SK-N-SH (cell line): ENCODE measurements around the gene ATG2A. TPM values are rescaled to one million over a fixed set of nuclear protein-coding genes. Genes with fewer than 3 reads are reported as not detected.

Experiments used
- CTCF ChIA-PET: fragments of 300-600, 350-600 bp; formaldehyde crosslinking; extraction: SDS; loops from one replicate; lab custom pipeline; 2021; lab: Yijun Ruan, JAX
- POLR2A ChIA-PET: fragments of 350-600 bp; sonication (Branson Sonifier 250); formaldehyde crosslinking; extraction: SDS; loops from one replicate; lab custom pipeline; 2020; ENCODE audit warnings: antibody characterized with exemption, inconsistent platforms; lab: Yijun Ruan, JAX
- DNase-seq: peaks from one replicate; pipeline ENCODE4 v3.0.0; 2012
- H2AFZ ChIP-seq: fragments of 200-600 bp; sonication (generic); 2 replicates; pipeline ENCODE4 v1.8.1; 2016; ENCODE audit warnings: antibody characterized with exemption, mild to moderate bottlenecking, low read depth
- H3F3A ChIP-seq: fragments of 200-600 bp; sonication (generic); replicated peaks from 2 replicates; pipeline ENCODE3; 2016; ENCODE audit warnings: antibody characterized with exemption, mild to moderate bottlenecking; ENCODE audit not compliant: insufficient read depth
- H3K27ac ChIP-seq, 2 experiments: fragments of 200-500 bp in 1 of 2; fragments of 200-600 bp in 1 of 2; sonication (Bioruptor generic) in 1 of 2; sonication (generic), shearing (Covaris generic) in 1 of 2; 2 replicates each; pipeline versions ENCODE4 v1.5.1 to v1.6.1; 2014 to 2016; ENCODE audit warnings: low read depth in 2 of 2, inconsistent platforms in 1 of 2, low read length in 1 of 2, mild to moderate bottlenecking in 1 of 2, mixed read lengths in 1 of 2
- H3K27me3 ChIP-seq: fragments of 200-600 bp; sonication (generic), shearing (Covaris generic); 2 replicates; pipeline ENCODE4 v1.6.1; 2016; ENCODE audit warnings: mixed run types; ENCODE audit not compliant: insufficient read depth
- H3K36me3 ChIP-seq, 2 experiments: fragments of 200-500 bp in 1 of 2; fragments of 200-600 bp in 1 of 2; sonication (Bioruptor generic) in 1 of 2; sonication (generic) in 1 of 2; replicated peaks in 1 of 2; 2 replicates each; pipeline versions ENCODE3 to v1.5.1; 2014 to 2016; ENCODE audit warnings: low read length in 1 of 2, mild to moderate bottlenecking in 1 of 2; ENCODE audit not compliant: insufficient read depth in 2 of 2, control insufficient read depth in 1 of 2
- H3K4me1 ChIP-seq, 2 experiments: fragments of 200-500 bp in 1 of 2; fragments of 200-600 bp in 1 of 2; sonication (Bioruptor generic) in 1 of 2; sonication (generic), shearing (Covaris generic) in 1 of 2; 2 replicates each; pipeline versions ENCODE4 v1.5.1 to v1.6.1; 2014 to 2016; ENCODE audit warnings: low read depth in 1 of 2, low read length in 1 of 2, mixed run types in 1 of 2; ENCODE audit not compliant: insufficient read depth in 2 of 2, control insufficient read depth in 1 of 2
- H3K4me2 ChIP-seq: fragments of 200-600 bp; sonication (generic), shearing (Covaris generic); 2 replicates; pipeline ENCODE4 v1.6.1; 2017; ENCODE audit warnings: mixed run types
- H3K4me3 ChIP-seq, 2 experiments: fragments of 200-500 bp in 1 of 2; fragments of 200-600 bp in 1 of 2; sonication (Bioruptor generic) in 1 of 2; sonication (generic), shearing (Covaris generic) in 1 of 2; 2 replicates each; pipeline versions ENCODE4 v1.5.1 to v1.8.1; 2014 to 2016; ENCODE audit warnings: low read depth in 2 of 2, inconsistent platforms in 1 of 2, low read length in 1 of 2, mild to moderate bottlenecking in 1 of 2, mixed read lengths in 1 of 2, moderate library complexity in 1 of 2
- H3K79me2 ChIP-seq: fragments of 200-600 bp; sonication (generic); 2 replicates; pipeline ENCODE4 v1.8.1; 2017; ENCODE audit warnings: mild to moderate bottlenecking; ENCODE audit not compliant: insufficient read depth
- H3K9ac ChIP-seq: fragments of 200-600 bp; sonication (generic); 2 replicates; pipeline ENCODE4 v1.6.1; 2017; ENCODE audit warnings: mixed run types
- H3K9me2 ChIP-seq: fragments of 200-600 bp; sonication (generic); 2 replicates; pipeline ENCODE4 v1.6.1; 2017; ENCODE audit warnings: mixed run types
- H3K9me3 ChIP-seq: fragments of 200-600 bp; sonication (generic); 2 replicates; pipeline ENCODE4 v1.6.1; 2017; ENCODE audit warnings: mixed run types, mild to moderate bottlenecking, moderate library complexity
- H4K20me1 ChIP-seq: fragments of 200-600 bp; sonication (generic); 2 replicates; pipeline ENCODE4 v1.6.1; 2017; ENCODE audit warnings: mild to moderate bottlenecking, mixed run types; ENCODE audit not compliant: insufficient read depth
- CHD2 ChIP-seq: fragments of 150-350 bp; IDR thresholded peaks from 2 replicates; pipeline ENCODE4 v1.6.1; 2018; ENCODE audit warnings: low read length; ENCODE audit not compliant: partially characterized antibody
- EZH2phosphoT487 ChIP-seq: fragments of 200-600 bp; sonication (generic); IDR thresholded peaks from 2 replicates; pipeline ENCODE4 v1.6.1; 2017; ENCODE audit warnings: low read depth, mixed run types, mild to moderate bottlenecking, antibody characterized with exemption, moderate library complexity, borderline replicate concordance
- FOSL2 ChIP-seq: IDR thresholded peaks from 2 replicates; pipeline ENCODE4 v1.4.0; 2012; ENCODE audit warnings: low read depth, mild to moderate bottlenecking, moderate library complexity, borderline replicate concordance
- GABPA ChIP-seq: IDR thresholded peaks from 2 replicates; pipeline ENCODE4 v1.4.0; 2012; ENCODE audit warnings: low read depth, mild to moderate bottlenecking
- GATA2 ChIP-seq: sonication (generic); formaldehyde crosslinking; IDR thresholded peaks from 2 replicates; pipeline ENCODE4 v1.5.0; 2020; ENCODE audit warnings: mild to moderate bottlenecking, missing genetic modification reagents
- NRF1 ChIP-seq: IDR thresholded peaks from 2 replicates; pipeline ENCODE4 v1.6.1; 2012; ENCODE audit warnings: low read depth, mild to moderate bottlenecking, low read length
- RCOR1 ChIP-seq: fragments of 150-350 bp; IDR thresholded peaks from 2 replicates; pipeline ENCODE4 v1.6.1; 2017; ENCODE audit warnings: antibody characterized with exemption, low read length
- SIN3A ChIP-seq: IDR thresholded peaks from 2 replicates; pipeline ENCODE4 v1.6.1; 2012; ENCODE audit warnings: low read depth, mild to moderate bottlenecking, low read length, moderate library complexity, borderline replicate concordance
- TAF1 ChIP-seq: IDR thresholded peaks from 2 replicates; pipeline ENCODE4 v1.6.1; 2012; ENCODE audit warnings: low read depth, mild to moderate bottlenecking, low read length, moderate library complexity, borderline replicate concordance
- TCF12 ChIP-seq: IDR thresholded peaks from 2 replicates; pipeline ENCODE4 v1.4.0; 2012
- TEAD4 ChIP-seq: IDR thresholded peaks from 2 replicates; pipeline ENCODE4 v1.4.0; 2012; ENCODE audit warnings: mild to moderate bottlenecking, borderline replicate concordance; ENCODE audit not compliant: insufficient read depth
- YY1 ChIP-seq: IDR thresholded peaks from 2 replicates; pipeline ENCODE4 v1.4.0; 2012; ENCODE audit warnings: low read depth, mild to moderate bottlenecking
- WGBS: methylation state at CpG from one replicate; pipeline ENCODE4 v1.1.6; 2017; ENCODE audit warnings: low lambda C conversion rate; 5-methylcytosine and 5-hydroxymethylcytosine counted together
- polyA plus RNA-seq, 3 experiments: library from polyadenylated mRNA; depleted of rRNA; stranded (reverse); fragments of >200 nt; gene quantifications; 2 replicates each; pipeline ENCODE4 v1.2.3, GENCODE V29; 2012
- TF ChIP-seq, protein P1 (sequence below): IDR thresholded peaks from 2 replicates; pipeline ENCODE4 v1.4.0; 2012; ENCODE audit warnings: low read depth, borderline replicate concordance
- TF ChIP-seq, protein P2 (sequence below): IDR thresholded peaks from 2 replicates; pipeline ENCODE4 v1.4.0; 2012; ENCODE audit warnings: low read depth
- TF ChIP-seq, protein P3 (sequence below): IDR thresholded peaks from 2 replicates; pipeline ENCODE4; 2012
- TF ChIP-seq, protein P4 (sequence below): fragments of 200-600 bp; sonication (generic); IDR thresholded peaks from 2 replicates; pipeline ENCODE4 v1.6.1; 2017; ENCODE audit warnings: antibody characterized with exemption, mild to moderate bottlenecking, moderate library complexity

Gene ATG2A
- polyA plus RNA-seq, 1 of the 3 experiments (the other 2 are of a cell fraction), result 7.1 TPM

DNA sequence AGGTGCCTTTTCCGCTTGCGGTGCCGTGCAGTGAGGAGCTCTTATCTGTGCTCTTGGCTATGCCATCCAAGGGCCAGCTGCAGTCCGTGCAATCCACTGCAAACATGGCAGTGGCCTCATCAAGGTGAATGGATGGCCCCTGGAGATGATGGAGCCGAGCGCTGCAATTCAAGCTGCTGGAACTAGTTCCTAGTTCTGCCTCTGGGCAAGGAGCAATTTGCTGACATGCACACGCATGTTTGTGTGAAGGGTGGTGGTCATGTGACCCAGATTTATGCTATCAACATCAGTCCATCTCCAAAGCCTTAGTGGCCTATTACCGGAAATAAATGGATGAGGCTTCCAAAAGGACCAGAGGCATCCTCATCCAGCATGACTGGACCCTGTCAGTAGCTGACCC is 35.5 kb downstream of the ATG2A start:
- 91% methylated on average over 8 of the region's 8 CpGs for WGBS
- no peaks in the 10 kb centered on the region for H3K9me3 ChIP-seq
- no peaks in the 10 kb centered on the region for H3K36me3 ChIP-seq
- no peak overlapping the region for H2AFZ ChIP-seq
- POLR2A ChIA-PET, result interaction anchor here (0.7 to 0.8 kb wide), 2 partner anchors 16 to 230 kb away, joined by 4 to 5 read pairs; partner anchors contain the start of gene TM7SF2
- H3F3A ChIP-seq, result peaks cover 5% of the 10 kb centered on the region
- H3K9me2 ChIP-seq, result no peaks in the 10 kb centered on the region
- peaks cover 19% of the 10 kb centered on the region for H3K79me2 ChIP-seq
- CTCF ChIA-PET, result interaction anchor here (1.8 to 26.7 kb wide), 3 partner anchors 13 to 133 kb away, joined by 5 to 530 read pairs (median 18); partner anchors contain the start of genes ARL2 and CDC42BPG
- no peak for DNase-seq
- peaks cover 3% of the 10 kb centered on the region for H4K20me1 ChIP-seq
- peaks cover 0 to 22% of the 10 kb centered on the region in 2 experiments; a peak in 1 of 4 replicates for H3K4me1 ChIP-seq
- no peak overlapping the region for H3K4me3 ChIP-seq
- H3K27ac ChIP-seq, result no peak overlapping the region
- H3K9ac ChIP-seq, result no peak overlapping the region
- H3K4me2 ChIP-seq, result no peak overlapping the region
- no peak for TF ChIP-seq GATA2 (CRISPR knock-in tag)
- TF ChIP-seq, protein P1, sequence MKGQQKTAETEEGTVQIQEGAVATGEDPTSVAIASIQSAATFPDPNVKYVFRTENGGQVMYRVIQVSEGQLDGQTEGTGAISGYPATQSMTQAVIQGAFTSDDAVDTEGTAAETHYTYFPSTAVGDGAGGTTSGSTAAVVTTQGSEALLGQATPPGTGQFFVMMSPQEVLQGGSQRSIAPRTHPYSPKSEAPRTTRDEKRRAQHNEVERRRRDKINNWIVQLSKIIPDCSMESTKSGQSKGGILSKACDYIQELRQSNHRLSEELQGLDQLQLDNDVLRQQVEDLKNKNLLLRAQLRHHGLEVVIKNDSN, result peak; percentile 41; the same call in 1 of the 2 replicates
- H3K27me3 ChIP-seq, result no peaks in the 10 kb centered on the region

DNA sequence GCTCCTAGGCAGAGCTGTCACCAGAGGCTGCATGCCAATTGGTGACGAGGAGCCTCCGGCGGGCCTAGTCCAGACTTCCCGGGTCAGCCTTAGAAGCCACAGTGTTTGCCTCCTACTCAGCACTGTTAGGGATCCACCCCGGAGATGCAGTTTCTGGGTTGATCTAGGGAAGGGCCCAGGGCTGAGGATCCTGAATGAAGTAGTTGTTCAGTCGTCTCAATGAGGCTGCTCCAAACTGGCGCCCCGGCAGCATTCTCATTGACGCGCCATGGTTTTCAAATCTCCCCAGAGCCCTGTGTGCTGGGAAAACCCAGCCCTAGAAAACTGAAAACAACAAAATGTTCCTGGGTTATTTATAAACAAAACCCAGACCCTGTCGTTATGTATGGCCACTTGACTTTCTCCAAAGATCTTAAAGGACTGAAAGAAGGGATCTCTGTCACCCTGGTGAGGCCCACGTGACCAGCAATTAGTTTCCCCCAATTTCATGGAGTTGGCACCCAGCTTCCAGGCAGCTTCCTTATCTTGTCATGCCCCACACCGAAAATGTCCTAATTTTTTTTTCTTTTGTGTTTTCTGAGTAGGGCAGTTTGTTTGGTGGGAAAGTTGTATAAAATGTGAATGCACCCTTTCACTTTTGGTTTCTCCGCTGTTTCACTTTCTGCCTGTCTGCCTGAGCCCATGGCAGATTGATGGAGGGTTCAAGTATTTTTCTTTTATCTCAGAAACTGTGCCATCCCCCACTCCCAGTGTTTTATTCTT is 36.6 kb downstream of the ATG2A start:
- peaks cover 13% of the 10 kb centered on the region for H4K20me1 ChIP-seq
- H2AFZ ChIP-seq, result no peak overlapping the region
- H3K9me3 ChIP-seq, result no peaks in the 10 kb centered on the region
- DNase-seq, result no peak
- no peak overlapping the region for H3K27ac ChIP-seq
- no peaks in the 10 kb centered on the region for H3K9me2 ChIP-seq
- TF ChIP-seq, protein P2, sequence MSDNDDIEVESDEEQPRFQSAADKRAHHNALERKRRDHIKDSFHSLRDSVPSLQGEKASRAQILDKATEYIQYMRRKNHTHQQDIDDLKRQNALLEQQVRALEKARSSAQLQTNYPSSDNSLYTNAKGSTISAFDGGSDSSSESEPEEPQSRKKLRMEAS, result no peak
- TF ChIP-seq EZH2phosphoT487 (no peak), YY1 (no peak), TAF1 (no peak), TCF12 (no peak), NRF1 (no peak), TEAD4 (no peak), GABPA (no peak), FOSL2 (no peak), CHD2 (no peak), SIN3A (no peak), RCOR1 (no peak)
- TF ChIP-seq, protein P3, sequence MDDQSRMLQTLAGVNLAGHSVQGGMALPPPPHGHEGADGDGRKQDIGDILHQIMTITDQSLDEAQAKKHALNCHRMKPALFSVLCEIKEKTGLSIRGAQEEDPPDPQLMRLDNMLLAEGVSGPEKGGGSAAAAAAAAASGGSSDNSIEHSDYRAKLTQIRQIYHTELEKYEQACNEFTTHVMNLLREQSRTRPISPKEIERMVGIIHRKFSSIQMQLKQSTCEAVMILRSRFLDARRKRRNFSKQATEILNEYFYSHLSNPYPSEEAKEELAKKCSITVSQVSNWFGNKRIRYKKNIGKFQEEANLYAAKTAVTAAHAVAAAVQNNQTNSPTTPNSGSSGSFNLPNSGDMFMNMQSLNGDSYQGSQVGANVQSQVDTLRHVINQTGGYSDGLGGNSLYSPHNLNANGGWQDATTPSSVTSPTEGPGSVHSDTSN, result no peak
- TF ChIP-seq, protein P4, sequence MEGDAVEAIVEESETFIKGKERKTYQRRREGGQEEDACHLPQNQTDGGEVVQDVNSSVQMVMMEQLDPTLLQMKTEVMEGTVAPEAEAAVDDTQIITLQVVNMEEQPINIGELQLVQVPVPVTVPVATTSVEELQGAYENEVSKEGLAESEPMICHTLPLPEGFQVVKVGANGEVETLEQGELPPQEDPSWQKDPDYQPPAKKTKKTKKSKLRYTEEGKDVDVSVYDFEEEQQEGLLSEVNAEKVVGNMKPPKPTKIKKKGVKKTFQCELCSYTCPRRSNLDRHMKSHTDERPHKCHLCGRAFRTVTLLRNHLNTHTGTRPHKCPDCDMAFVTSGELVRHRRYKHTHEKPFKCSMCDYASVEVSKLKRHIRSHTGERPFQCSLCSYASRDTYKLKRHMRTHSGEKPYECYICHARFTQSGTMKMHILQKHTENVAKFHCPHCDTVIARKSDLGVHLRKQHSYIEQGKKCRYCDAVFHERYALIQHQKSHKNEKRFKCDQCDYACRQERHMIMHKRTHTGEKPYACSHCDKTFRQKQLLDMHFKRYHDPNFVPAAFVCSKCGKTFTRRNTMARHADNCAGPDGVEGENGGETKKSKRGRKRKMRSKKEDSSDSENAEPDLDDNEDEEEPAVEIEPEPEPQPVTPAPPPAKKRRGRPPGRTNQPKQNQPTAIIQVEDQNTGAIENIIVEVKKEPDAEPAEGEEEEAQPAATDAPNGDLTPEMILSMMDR, result no peak
- TF ChIP-seq, protein P1, result no peak
- peaks cover 5 to 32% of the 10 kb centered on the region in 2 experiments; a peak in 2 of 4 replicates for H3K4me1 ChIP-seq
- H3K4me2 ChIP-seq, result no peak overlapping the region
- no peaks in the 10 kb centered on the region for H3K27me3 ChIP-seq
- no peaks in the 10 kb centered on the region for H3K36me3 ChIP-seq
- 91% methylated on average over 14 of the region's 14 CpGs for whole genome bisulfite sequencing
- no peaks in the 10 kb centered on the region for H3F3A ChIP-seq
- ChIA-PET POLR2A (interaction anchor here (0.7 kb wide), 1 partner anchor 17 kb away, joined by 5 read pairs; no protein-coding TSS in a partner anchor), CTCF (interaction anchor here (0.8 to 26.7 kb wide), 4 partner anchors 14 to 36 kb away, joined by 3 to 530 read pairs (median 14); partner anchors contain the start of gene CDC42BPG)
- peaks cover 29% of the 10 kb centered on the region for H3K79me2 ChIP-seq
- no peak overlapping the region for H3K4me3 ChIP-seq
- no peak overlapping the region for H3K9ac ChIP-seq
